DOHH2 (cell line): ENCODE results near the gene IRF4.

Experiments used
- CTCF ChIP-seq: fragments of 200-600 bp; sonication (generic); IDR thresholded peaks from one replicate; pipeline ENCODE4 v1.5.1; 2014; ENCODE audit warnings: antibody characterized with exemption, mild to moderate bottlenecking, low read depth, low read length; ENCODE audit not compliant: poor library complexity, severe bottlenecking
- EZH2phosphoT487 ChIP-seq: fragments of 200-600 bp; sonication (generic); IDR thresholded peaks from 2 replicates; pipeline ENCODE4 v1.6.1; 2017; ENCODE audit warnings: borderline replicate concordance, mild to moderate bottlenecking, antibody characterized with exemption, low read length, moderate library complexity, mixed read lengths

DNA sequence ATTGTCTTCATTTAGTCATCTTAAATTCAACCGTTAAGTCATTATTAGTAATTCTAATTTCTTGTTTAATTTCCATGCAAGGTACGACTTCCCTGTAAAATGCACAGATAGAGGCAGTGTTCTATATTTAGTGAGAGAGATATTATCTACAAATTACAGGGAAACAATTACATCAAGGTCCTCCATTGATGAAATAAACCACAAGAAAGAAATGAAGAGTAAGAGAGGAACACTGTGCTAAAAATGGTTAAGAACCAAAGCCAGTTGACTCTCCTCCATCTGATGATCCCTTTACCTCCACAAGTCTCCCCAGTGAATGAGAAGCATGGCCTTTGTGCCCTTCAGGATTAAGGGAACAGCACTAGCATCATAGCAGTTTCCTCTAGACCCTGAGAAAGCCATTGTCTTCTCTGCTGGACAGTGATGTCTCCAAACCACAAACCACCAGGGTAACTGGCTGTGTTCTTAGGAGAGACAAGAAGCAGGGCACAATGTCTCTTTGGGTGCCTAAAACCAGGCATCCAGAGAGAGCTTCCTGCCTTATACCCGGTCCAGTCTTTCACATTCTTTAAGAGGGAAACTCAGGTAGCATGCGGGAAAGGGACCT, 38.1 kb downstream of the IRF4 start:
- TF ChIP-seq CTCF (no peak), EZH2phosphoT487 (no peak)
